ENCODE data around the gene LGR4.
A peak's percentile ranks its signal among the peaks of the same experiment; 100 is the strongest.

Gene LGR4

DNA sequence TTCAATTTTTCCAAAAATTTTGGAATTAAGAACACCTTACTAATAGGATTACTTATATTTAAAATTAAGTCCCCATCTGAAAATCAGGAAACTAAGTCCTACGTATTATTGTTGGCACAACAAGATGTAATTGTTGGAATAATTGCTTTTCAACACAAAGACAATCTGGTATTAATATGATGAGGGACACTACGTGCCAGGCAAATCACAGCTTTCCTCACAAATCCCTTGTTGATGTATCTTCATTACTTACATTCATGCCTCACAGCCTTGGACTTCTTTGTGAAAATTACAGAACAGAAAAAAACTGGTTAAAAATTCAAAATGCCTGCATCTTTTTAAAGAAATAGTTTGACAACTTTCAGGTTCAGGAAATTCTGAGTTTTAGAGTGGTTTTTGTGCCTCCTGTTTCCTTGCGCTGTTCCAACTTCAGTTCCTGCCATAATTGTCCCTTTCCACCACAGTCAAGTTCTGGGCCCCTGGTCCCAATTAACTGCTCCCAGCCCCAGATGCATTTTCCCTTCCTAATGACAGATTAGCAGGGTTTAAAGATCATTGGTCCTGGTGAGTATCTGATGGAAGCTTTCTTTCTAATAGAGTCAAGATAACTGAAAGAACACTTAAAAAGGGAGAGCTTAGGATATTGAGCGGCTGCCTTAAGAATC lies 86.3 kb downstream of the LGR4 start:
- no peak overlapping the region for H2BK12ac ChIP-seq (ENCODE audit: low read length in 2 of 2)
- no peak overlapping the region for H2BK5ac ChIP-seq (ENCODE audit: low read depth, low read length, poor library complexity, severe bottlenecking)
- H3K23ac ChIP-seq (ENCODE audit: low read length in 2 of 2), result no peak overlapping the region
- H3K27ac ChIP-seq (ENCODE audit: low read length, poor library complexity, severe bottlenecking), result peak overlapping the region; percentile 18
- no peaks in the 10 kb centered on the region for H3K9me3 ChIP-seq (ENCODE audit: control insufficient read depth, low read length)
- no peak overlapping the region for H2BK120ac ChIP-seq (ENCODE audit: low read depth, low read length)
- no peak overlapping the region for H2AFZ ChIP-seq (ENCODE audit: low read depth, low read length)
- H3K18ac ChIP-seq (ENCODE audit: low read depth in 1 of 2, low read length in 2 of 2), result no peak overlapping the region
- H3K79me1 ChIP-seq (replicated peaks; ENCODE audit: low read length, poor library complexity, severe bottlenecking), result peaks cover 8% of the 10 kb centered on the region
- no peak overlapping the region for H3K4me2 ChIP-seq (ENCODE audit: low read length, poor library complexity, severe bottlenecking)
- H3K4me3 ChIP-seq (ENCODE audit: insufficient read depth in 1 of 2, low read depth in 1 of 2, low read length in 2 of 2), result no peak overlapping the region
- peaks cover 2 to 23% of the 10 kb centered on the region in 2 experiments for H3K36me3 ChIP-seq (ENCODE audit: control insufficient read depth in 1 of 2, insufficient read depth in 2 of 2, low read depth in 1 of 2, low read length in 2 of 2)
- WGBS, result 90% methylated on average over 2 of the region's 4 CpGs
- H3K14ac ChIP-seq (ENCODE audit: low read length in 2 of 2), result no peak overlapping the region
- H2BK15ac ChIP-seq (ENCODE audit: low read depth, poor library complexity, severe bottlenecking), result no peak overlapping the region
- H4K91ac ChIP-seq (ENCODE audit: low read length), result no peak overlapping the region
- no peak overlapping the region for H3K4ac ChIP-seq (ENCODE audit: low read depth in 1 of 2, low read length in 2 of 2)
- no peak for DNase-seq
- peak overlapping the region; percentile 72 for H3K9ac ChIP-seq (ENCODE audit: low read length)
- no peaks in the 10 kb centered on the region for H3K27me3 ChIP-seq (ENCODE audit: control insufficient read depth in 1 of 2, insufficient read depth in 1 of 2, low read length in 2 of 2)
- no peak overlapping the region for H4K8ac ChIP-seq (ENCODE audit: low read length)
- H2AK5ac ChIP-seq (ENCODE audit: low read length, severe bottlenecking), result peak overlapping the region; percentile 71
- H3K4me1 ChIP-seq (ENCODE audit: control insufficient read depth, insufficient read depth, low read depth, low read length), result peaks cover 4% of the 10 kb centered on the region

DNA sequence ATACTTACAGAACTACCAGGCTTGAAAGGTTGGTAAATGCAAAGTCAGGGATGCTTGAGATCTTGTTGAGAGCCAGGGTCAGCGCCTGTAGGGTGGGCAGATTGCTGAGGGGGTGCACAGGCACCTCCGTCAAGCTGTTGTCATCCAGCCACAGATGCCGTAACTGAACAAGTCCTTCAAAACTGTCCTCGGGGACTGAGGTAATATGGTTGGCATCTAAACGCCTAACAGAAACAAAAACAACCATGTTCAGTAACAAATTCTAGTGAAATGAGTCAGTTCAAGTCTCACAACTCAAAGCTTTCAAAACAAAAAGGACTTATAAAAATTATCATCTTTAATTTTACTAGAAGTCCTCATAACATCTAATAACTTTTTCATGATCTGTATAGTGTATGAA lies 87.3 kb downstream of the LGR4 start:
- no peak overlapping the region for H2BK12ac ChIP-seq (ENCODE audit: low read length in 2 of 2)
- peak overlapping the region; percentile 53 for H3K27ac ChIP-seq (ENCODE audit: low read length, poor library complexity, severe bottlenecking)
- no peak overlapping the region for H3K18ac ChIP-seq (ENCODE audit: low read depth in 1 of 2, low read length in 2 of 2)
- H2BK5ac ChIP-seq (ENCODE audit: low read depth, low read length, poor library complexity, severe bottlenecking), result no peak overlapping the region
- H2BK120ac ChIP-seq (ENCODE audit: low read depth, low read length), result no peak overlapping the region
- H3K9me3 ChIP-seq (ENCODE audit: control insufficient read depth, low read length), result no peaks in the 10 kb centered on the region
- H3K4ac ChIP-seq (ENCODE audit: low read depth in 1 of 2, low read length in 2 of 2), result no peak overlapping the region
- H4K8ac ChIP-seq (ENCODE audit: low read length), result peak overlapping the region; percentile 60
- H3K36me3 ChIP-seq (ENCODE audit: control insufficient read depth in 1 of 2, insufficient read depth in 2 of 2, low read depth in 1 of 2, low read length in 2 of 2), result peaks cover 4 to 32% of the 10 kb centered on the region in 2 experiments
- H2AFZ ChIP-seq (ENCODE audit: low read depth, low read length), result no peak overlapping the region
- no peak overlapping the region for H3K14ac ChIP-seq (ENCODE audit: low read length in 2 of 2)
- H3K9ac ChIP-seq (ENCODE audit: low read length), result peak overlapping the region; percentile 72
- no peak overlapping the region for H3K23ac ChIP-seq (ENCODE audit: low read length in 2 of 2)
- peak overlapping the region; percentile 46 for H3K4me2 ChIP-seq (ENCODE audit: low read length, poor library complexity, severe bottlenecking)
- no peak overlapping the region for H4K91ac ChIP-seq (ENCODE audit: low read length)
- peaks cover 5% of the 10 kb centered on the region for H3K4me1 ChIP-seq (ENCODE audit: control insufficient read depth, insufficient read depth, low read depth, low read length)
- no peak overlapping the region for H2AK5ac ChIP-seq (ENCODE audit: low read length, severe bottlenecking)
- DNase-seq, result peak; percentile 76
- 6% methylated on average over 5 of the region's 5 CpGs for WGBS
- peaks cover 10% of the 10 kb centered on the region for H3K79me1 ChIP-seq (replicated peaks; ENCODE audit: low read length, poor library complexity, severe bottlenecking)
- no peak overlapping the region for H2BK15ac ChIP-seq (ENCODE audit: low read depth, poor library complexity, severe bottlenecking)
- H3K27me3 ChIP-seq (ENCODE audit: control insufficient read depth in 1 of 2, insufficient read depth in 1 of 2, low read length in 2 of 2), result no peaks in the 10 kb centered on the region
- peak overlapping the region in 1 of 2 experiments; percentile 43 for H3K4me3 ChIP-seq (ENCODE audit: insufficient read depth in 1 of 2, low read depth in 1 of 2, low read length in 2 of 2)

DNA sequence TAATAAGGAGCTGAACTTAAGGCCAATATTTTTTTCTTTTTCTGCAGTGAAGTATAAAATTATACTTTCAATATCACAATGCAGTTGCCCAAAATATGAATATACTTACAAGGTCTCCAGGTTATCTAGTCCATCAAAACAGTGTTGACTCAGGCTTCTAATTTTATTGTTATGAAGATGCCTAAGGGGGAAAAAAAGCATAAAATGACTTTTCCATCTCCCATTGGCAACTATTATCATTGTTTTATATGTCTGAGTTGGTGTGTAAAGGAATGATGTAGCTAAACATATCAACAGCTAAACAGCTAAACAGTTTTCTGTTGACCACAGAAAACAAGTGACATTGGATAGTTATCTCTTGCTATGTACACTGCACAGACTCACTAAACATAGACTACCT lies 88.4 kb downstream of the LGR4 start:
- no peak for DNase-seq
- Histone ChIP-seq H3K18ac (ENCODE audit: low read depth in 1 of 2, low read length in 2 of 2) (no peak overlapping the region), H3K9me3 (ENCODE audit: control insufficient read depth, low read length) (no peaks in the 10 kb centered on the region), H2BK15ac (ENCODE audit: low read depth, poor library complexity, severe bottlenecking) (no peak overlapping the region), H2AFZ (ENCODE audit: low read depth, low read length) (no peak overlapping the region), H3K4me3 (ENCODE audit: insufficient read depth in 1 of 2, low read depth in 1 of 2, low read length in 2 of 2) (no peak overlapping the region), H4K8ac (ENCODE audit: low read length) (no peak overlapping the region), H3K4ac (ENCODE audit: low read depth in 1 of 2, low read length in 2 of 2) (no peak overlapping the region), H3K23ac (ENCODE audit: low read length in 2 of 2) (no peak overlapping the region), H2BK5ac (ENCODE audit: low read depth, low read length, poor library complexity, severe bottlenecking) (no peak overlapping the region), H3K27me3 (ENCODE audit: control insufficient read depth in 1 of 2, insufficient read depth in 1 of 2, low read length in 2 of 2) (no peaks in the 10 kb centered on the region), H3K14ac (ENCODE audit: low read length in 2 of 2) (no peak overlapping the region), H3K79me1 (replicated peaks; ENCODE audit: low read length, poor library complexity, severe bottlenecking) (peaks cover 18% of the 10 kb centered on the region), H4K91ac (ENCODE audit: low read length) (no peak overlapping the region), H3K9ac (ENCODE audit: low read length) (no peak overlapping the region), H2AK5ac (ENCODE audit: low read length, severe bottlenecking) (no peak overlapping the region), H2BK120ac (ENCODE audit: low read depth, low read length) (no peak overlapping the region), H3K4me1 (ENCODE audit: control insufficient read depth, insufficient read depth, low read depth, low read length) (peaks cover 5% of the 10 kb centered on the region), H3K4me2 (ENCODE audit: low read length, poor library complexity, severe bottlenecking) (no peak overlapping the region), H3K36me3 (ENCODE audit: control insufficient read depth in 1 of 2, insufficient read depth in 2 of 2, low read depth in 1 of 2, low read length in 2 of 2) (peaks cover 6 to 43% of the 10 kb centered on the region in 2 experiments), H2BK12ac (ENCODE audit: low read length in 2 of 2) (no peak overlapping the region), H3K27ac (ENCODE audit: low read length, poor library complexity, severe bottlenecking) (no peak overlapping the region)

DNA sequence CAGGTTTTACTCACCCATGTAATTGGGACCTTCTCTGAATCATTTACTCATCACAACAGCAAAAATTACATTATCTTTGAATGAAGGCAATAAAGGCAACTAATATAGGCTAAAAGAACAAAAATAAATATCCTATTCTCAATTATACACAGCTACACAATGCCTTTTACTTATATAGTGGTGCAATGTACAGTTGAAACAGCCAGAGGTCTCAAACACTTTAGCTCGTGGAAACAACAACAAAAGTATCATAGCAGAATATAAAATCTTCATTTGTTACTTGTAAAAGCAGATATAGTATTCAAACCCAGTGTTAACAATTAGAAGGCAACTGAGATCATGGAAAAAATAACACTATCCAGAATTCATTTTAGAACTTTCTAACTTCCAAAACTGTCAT lies 88.9 kb downstream of the LGR4 start:
- DNase-seq, result no peak
- Histone ChIP-seq H2BK12ac (ENCODE audit: low read length in 2 of 2) (no peak overlapping the region), H3K27ac (ENCODE audit: low read length, poor library complexity, severe bottlenecking) (no peak overlapping the region), H4K91ac (ENCODE audit: low read length) (no peak overlapping the region), H3K23ac (ENCODE audit: low read length in 2 of 2) (no peak overlapping the region), H2AK5ac (ENCODE audit: low read length, severe bottlenecking) (no peak overlapping the region), H3K9me3 (ENCODE audit: control insufficient read depth, low read length) (no peaks in the 10 kb centered on the region), H3K18ac (ENCODE audit: low read depth in 1 of 2, low read length in 2 of 2) (no peak overlapping the region), H2BK15ac (ENCODE audit: low read depth, poor library complexity, severe bottlenecking) (no peak overlapping the region), H3K4me2 (ENCODE audit: low read length, poor library complexity, severe bottlenecking) (no peak overlapping the region), H2BK120ac (ENCODE audit: low read depth, low read length) (no peak overlapping the region), H3K79me1 (replicated peaks; ENCODE audit: low read length, poor library complexity, severe bottlenecking) (peaks cover 22% of the 10 kb centered on the region), H3K4me1 (ENCODE audit: control insufficient read depth, insufficient read depth, low read depth, low read length) (peaks cover 5% of the 10 kb centered on the region), H2BK5ac (ENCODE audit: low read depth, low read length, poor library complexity, severe bottlenecking) (no peak overlapping the region), H3K4ac (ENCODE audit: low read depth in 1 of 2, low read length in 2 of 2) (no peak overlapping the region), H3K4me3 (ENCODE audit: insufficient read depth in 1 of 2, low read depth in 1 of 2, low read length in 2 of 2) (no peak overlapping the region), H3K36me3 (ENCODE audit: control insufficient read depth in 1 of 2, insufficient read depth in 2 of 2, low read depth in 1 of 2, low read length in 2 of 2) (peaks cover 6 to 48% of the 10 kb centered on the region in 2 experiments), H4K8ac (ENCODE audit: low read length) (no peak overlapping the region), H3K14ac (ENCODE audit: low read length in 2 of 2) (no peak overlapping the region), H3K27me3 (ENCODE audit: control insufficient read depth in 1 of 2, insufficient read depth in 1 of 2, low read length in 2 of 2) (no peaks in the 10 kb centered on the region), H3K9ac (ENCODE audit: low read length) (peak overlapping the region; percentile 22), H2AFZ (ENCODE audit: low read depth, low read length) (no peak overlapping the region)
- WGBS, result 100% methylated on average over 1 of the region's 1 CpG
